Measurements from ENCODE around the gene LDLRAD4. TPM values are rescaled to one million over a fixed set of nuclear protein-coding genes. Genes with fewer than 3 reads are reported as not detected.

LDLRAD4 gene
- total RNA-seq, 1 donor from 2014 or later, result 1.4 TPM

DNA sequence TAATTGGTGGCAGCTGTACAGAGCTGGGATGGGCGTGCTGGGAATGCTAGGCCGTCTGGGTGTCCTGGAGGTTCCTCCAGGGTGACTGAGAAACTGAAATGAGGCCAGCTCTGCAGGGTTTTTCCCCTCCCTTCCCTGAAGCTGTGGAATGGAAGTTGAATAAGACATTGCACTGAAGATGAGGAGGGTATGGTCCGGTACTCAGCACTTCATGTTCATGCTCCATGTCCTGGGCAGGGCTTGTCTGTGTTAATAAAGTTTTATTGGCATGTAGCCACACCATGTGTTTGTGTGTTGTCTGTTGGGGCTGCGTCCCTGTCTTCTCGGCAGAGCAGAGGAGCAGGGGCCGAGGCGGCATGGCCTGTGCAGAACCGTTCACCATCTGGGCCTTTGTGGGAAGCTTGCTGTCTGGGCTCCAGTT lies 154.0 kb downstream of the LDLRAD4 start:
- H3K36me3 Mint-ChIP-seq (ENCODE audit: low read depth), result no peaks in the 10 kb centered on the region
- H3K9me3 Mint-ChIP-seq, result no peaks in the 10 kb centered on the region
- no peak for DNase-seq (ENCODE audit: low read depth, low spot score)
- H3K27me3 Mint-ChIP-seq (ENCODE audit: low read depth), result no peaks in the 10 kb centered on the region
- TF ChIP-seq CTCF (conservative IDR thresholded peaks at IDR 0.05), result no peak
- no peak overlapping the region for H3K27ac Mint-ChIP-seq (ENCODE audit: unreplicated experiment)
- no peak overlapping the region for H3K4me3 Mint-ChIP-seq
- peaks cover 7% of the 10 kb centered on the region for H3K4me1 Mint-ChIP-seq

DNA sequence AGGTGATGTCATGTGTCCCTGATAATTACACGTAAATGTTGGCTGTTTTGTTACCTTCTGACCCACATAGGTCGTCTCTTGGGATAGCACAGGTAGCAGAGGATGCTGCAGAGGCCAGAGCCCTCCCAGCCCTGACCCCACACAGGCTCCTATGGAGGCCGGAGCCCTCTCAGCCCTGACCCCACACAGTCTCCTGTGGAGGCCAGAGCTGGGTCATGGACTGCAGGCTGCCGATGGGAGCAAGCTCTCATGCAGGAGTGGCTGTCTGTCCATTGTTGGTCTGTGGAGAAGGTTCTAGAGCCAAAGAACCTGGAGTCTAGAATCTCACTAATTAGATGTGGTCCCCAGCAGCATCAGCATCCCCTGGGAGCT lies 155.5 kb downstream of the LDLRAD4 start:
- no peak for TF ChIP-seq CTCF (conservative IDR thresholded peaks at IDR 0.05)

DNA sequence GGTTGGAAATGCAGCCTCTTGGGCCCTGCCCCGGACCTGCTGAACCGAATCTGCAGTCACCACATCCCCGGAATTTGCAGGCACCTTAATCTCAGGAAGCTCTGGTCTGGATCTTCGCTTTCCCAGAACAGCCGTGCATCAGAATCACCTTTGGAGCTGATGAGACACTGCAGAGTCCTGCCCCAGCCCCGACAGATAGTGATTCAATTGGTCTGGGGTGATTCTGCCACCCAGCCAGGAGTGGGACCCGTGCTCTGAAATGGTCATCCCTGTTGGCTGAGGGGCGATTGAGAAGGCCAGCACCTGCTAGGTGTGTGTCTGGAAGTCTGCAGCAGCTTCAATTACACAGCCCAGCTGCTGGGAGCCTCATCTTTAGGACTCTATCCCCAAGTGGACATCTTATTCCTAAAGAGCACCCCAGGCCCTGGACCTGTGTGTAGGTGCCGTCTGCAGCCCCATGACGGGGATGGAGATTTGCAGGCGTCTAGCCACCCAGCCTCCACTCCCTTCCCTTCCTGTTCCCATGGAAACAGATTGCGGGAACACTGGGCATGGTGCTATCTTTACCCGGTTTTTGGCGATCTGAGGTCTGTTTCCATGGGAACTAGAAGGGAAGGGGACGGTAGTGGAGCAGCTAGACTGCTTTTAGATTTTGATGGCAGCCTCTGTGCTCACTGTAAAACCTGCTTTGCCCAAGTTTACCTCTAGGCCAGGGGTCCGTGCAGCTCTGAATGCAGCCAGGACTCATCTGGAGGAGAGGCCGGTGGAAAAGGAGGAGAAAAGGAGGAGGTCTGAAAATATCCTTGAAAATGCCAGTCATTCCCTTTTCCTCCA lies 156.1 kb downstream of the LDLRAD4 start:
- H3K27me3 Mint-ChIP-seq (ENCODE audit: low read depth), result no peaks in the 10 kb centered on the region
- no peaks in the 10 kb centered on the region for H3K36me3 Mint-ChIP-seq (ENCODE audit: low read depth)
- H3K27ac Mint-ChIP-seq (ENCODE audit: unreplicated experiment), result peak overlapping the region; percentile 6
- H3K9me3 Mint-ChIP-seq, result no peaks in the 10 kb centered on the region
- no peak overlapping the region for H3K4me3 Mint-ChIP-seq
- peaks cover 14% of the 10 kb centered on the region for H3K4me1 Mint-ChIP-seq
- TF ChIP-seq CTCF (conservative IDR thresholded peaks at IDR 0.05), result no peak
- no peak for DNase-seq (ENCODE audit: low read depth, low spot score)

More for the DNA sequence above, 155.5 kb downstream of the LDLRAD4 start:
- H3K27ac Mint-ChIP-seq (ENCODE audit: unreplicated experiment), result no peak overlapping the region
- DNase-seq (ENCODE audit: low read depth, low spot score), result no peak
- no peaks in the 10 kb centered on the region for H3K9me3 Mint-ChIP-seq
- no peak overlapping the region for H3K4me3 Mint-ChIP-seq
- no peaks in the 10 kb centered on the region for H3K36me3 Mint-ChIP-seq (ENCODE audit: low read depth)
- no peaks in the 10 kb centered on the region for H3K27me3 Mint-ChIP-seq (ENCODE audit: low read depth)
- H3K4me1 Mint-ChIP-seq, result peaks cover 8% of the 10 kb centered on the region

- H3K4me3 Mint-ChIP-seq, result no peak overlapping the region
- no peaks in the 10 kb centered on the region for H3K9me3 Mint-ChIP-seq
- no peaks in the 10 kb centered on the region for H3K27me3 Mint-ChIP-seq (ENCODE audit: low read depth)
- no peak for DNase-seq (ENCODE audit: low read depth, low spot score)
- no peaks in the 10 kb centered on the region for H3K36me3 Mint-ChIP-seq (ENCODE audit: low read depth)
- H3K27ac Mint-ChIP-seq (ENCODE audit: unreplicated experiment), result peak overlapping the region; percentile 46
- H3K4me1 Mint-ChIP-seq, result peaks cover 18% of the 10 kb centered on the region
- no peak for TF ChIP-seq CTCF (conservative IDR thresholded peaks at IDR 0.05)
These were observed 157.0 kb downstream of the LDLRAD4 start for GRCh38 chr18:13375302-13376255.

- H3K4me1 Mint-ChIP-seq, result peaks cover 20% of the 10 kb centered on the region
These were observed 157.8 kb downstream of the LDLRAD4 start for GRCh38 chr18:13376298-13376840.

More at GRCh38 chr18:13376298-13376840, 157.8 kb downstream of the LDLRAD4 start:
- Mint-ChIP-seq H3K36me3 (ENCODE audit: low read depth) (no peaks in the 10 kb centered on the region), H3K27me3 (ENCODE audit: low read depth) (no peaks in the 10 kb centered on the region), H3K27ac (ENCODE audit: unreplicated experiment) (no peak overlapping the region), H3K9me3 (no peaks in the 10 kb centered on the region), H3K4me3 (no peak overlapping the region)
- TF ChIP-seq CTCF (conservative IDR thresholded peaks at IDR 0.05), result no peak
- DNase-seq (ENCODE audit: low read depth, low spot score), result no peak

All from neural crest cell (in vitro differentiated cells).